AG09319 (cell line): Measurements from ENCODE around the gene GLMP.
A peak's percentile ranks its signal among the peaks of the same experiment; 100 is the strongest.

Source experiments
- DNase-seq: peaks from one replicate; pipeline ENCODE4 v3.0.0-alpha.2; 2010; ENCODE audit warnings: low read depth; ENCODE audit errors: extremely low read depth
- TF ChIP-seq, protein P1 (sequence below): IDR thresholded peaks from 2 replicates; pipeline ENCODE4 v1.5.1; 2011; ENCODE audit warnings: low read depth, mild to moderate bottlenecking, inconsistent platforms, low read length, moderate library complexity

The GLMP gene

GRCh38 chr1:156285437-156285836 is 10.0 kb downstream of the GLMP start:
- no peak for DNase-seq
- TF ChIP-seq, protein P1, sequence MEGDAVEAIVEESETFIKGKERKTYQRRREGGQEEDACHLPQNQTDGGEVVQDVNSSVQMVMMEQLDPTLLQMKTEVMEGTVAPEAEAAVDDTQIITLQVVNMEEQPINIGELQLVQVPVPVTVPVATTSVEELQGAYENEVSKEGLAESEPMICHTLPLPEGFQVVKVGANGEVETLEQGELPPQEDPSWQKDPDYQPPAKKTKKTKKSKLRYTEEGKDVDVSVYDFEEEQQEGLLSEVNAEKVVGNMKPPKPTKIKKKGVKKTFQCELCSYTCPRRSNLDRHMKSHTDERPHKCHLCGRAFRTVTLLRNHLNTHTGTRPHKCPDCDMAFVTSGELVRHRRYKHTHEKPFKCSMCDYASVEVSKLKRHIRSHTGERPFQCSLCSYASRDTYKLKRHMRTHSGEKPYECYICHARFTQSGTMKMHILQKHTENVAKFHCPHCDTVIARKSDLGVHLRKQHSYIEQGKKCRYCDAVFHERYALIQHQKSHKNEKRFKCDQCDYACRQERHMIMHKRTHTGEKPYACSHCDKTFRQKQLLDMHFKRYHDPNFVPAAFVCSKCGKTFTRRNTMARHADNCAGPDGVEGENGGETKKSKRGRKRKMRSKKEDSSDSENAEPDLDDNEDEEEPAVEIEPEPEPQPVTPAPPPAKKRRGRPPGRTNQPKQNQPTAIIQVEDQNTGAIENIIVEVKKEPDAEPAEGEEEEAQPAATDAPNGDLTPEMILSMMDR = no peak

DNA sequence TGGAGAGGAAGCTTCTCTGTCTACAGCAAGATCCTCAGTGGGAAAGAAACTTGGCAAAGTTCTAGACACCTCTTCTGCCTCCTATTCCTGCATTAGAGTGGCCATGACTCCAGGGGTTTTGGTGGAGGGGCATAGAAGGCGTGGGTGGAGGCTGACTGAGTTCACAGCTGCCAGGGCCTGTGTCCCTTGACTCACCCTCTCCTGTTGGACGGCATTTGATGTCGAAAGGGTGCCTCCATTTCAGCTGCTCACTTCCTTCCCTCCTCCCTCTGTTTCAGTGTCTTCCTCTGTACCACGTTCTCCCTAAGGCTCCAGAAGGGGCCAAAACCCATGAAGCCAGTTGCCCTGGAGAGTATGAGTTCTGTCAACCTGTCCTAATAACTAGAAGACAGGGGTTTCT is 10.7 kb downstream of the GLMP start:
- no peak for DNase-seq
- TF ChIP-seq, protein P1 = no peak

DNA sequence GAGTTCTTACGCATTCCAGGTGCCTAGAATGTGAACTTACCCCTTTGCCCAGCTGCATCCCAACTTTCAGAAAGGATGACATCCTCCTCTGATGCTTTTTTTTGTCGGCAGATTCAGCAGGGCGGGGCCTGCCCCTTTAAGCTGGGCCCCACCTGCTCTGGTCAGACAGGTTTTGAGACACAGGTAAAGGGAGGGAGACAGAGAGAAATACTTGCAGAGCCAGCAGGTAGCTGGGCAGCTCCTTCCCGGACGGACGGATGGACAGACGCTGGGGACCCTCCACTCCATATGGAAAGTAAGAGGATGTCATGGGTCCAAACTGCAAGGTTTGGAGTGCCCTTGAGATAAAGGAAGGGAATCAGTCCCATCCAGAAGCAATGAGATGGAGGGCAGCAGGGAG is 11.4 kb downstream of the GLMP start, which contains the start of gene TMEM79:
TSS of gene TMEM79 (plus strand) at position 214 of the 400 bp plus-strand sequence. CDS start 902 bp downstream, outside the sequence.
- DNase-seq = no peak
- TF ChIP-seq, protein P1 = no peak

DNA sequence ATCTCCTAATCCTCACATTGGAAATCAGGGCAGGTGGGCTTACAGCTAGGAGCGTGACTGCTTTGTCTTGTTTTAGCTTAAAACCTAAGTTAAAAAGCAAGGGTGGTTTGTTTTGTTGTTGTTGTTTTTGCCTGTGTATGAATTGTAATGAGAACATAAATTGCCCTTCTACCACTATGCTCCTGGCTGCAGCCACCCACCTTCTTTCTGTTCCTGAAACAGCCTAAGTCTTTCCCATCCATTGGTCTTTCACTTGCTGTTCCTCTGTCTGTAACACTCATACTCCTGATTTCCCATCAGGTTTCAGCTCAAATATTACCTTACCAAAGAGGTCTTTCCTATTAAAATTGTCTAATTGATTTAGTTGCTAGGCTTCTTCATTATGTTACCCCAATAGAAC is 12.0 kb downstream of the GLMP start:
- no peak for DNase-seq
- TF ChIP-seq, protein P1 = no peak

DNA sequence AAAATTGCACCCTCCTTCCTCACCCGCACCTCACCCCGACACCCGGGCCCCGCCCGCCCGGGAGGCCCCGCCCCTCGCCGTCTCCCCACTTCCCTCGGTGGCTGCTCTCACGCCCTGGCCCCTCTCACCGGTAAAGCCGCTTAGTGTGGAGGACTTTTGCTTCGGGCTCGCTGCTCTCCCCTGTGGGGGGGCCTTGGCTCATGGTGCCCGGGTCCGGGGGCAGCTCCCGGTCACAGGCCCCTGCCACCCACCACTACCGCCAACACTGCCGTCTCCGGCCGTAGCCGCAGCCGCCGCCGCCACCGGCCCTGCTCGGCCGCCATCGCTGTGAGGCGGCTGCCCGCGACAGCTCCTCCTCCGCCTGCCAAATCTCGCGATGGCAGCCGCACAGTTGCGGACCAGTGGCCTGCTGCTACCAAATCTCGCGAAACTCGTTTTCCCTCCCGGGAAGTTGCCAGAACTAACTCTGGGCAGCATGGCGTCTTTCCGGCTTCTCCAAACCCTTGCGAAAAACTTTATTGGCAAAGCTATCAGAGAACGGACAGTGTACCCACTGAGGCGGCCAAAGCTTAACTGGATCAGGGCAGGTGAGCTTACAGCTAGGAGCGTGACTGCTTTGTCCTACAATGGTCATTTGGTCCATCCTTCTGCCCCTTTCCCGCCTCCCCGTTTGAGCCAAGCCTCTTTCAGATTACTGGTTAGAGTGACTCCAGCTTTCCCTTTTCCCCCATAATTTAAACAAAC is 12.8 kb downstream of the GLMP start, which contains the start of gene SMG5:
TSS of gene SMG5 (minus strand) at position 347 of the 744 bp plus-strand sequence. CDS start at position 202, 145 bp downstream.
- peak; percentile 97 for DNase-seq
- TF ChIP-seq, protein P1 = no peak

- DNase-seq = no peak
- TF ChIP-seq, protein P1 = no peak
These were observed 13.6 kb downstream of the GLMP start for GRCh38 chr1:156281693-156282478.

DNA sequence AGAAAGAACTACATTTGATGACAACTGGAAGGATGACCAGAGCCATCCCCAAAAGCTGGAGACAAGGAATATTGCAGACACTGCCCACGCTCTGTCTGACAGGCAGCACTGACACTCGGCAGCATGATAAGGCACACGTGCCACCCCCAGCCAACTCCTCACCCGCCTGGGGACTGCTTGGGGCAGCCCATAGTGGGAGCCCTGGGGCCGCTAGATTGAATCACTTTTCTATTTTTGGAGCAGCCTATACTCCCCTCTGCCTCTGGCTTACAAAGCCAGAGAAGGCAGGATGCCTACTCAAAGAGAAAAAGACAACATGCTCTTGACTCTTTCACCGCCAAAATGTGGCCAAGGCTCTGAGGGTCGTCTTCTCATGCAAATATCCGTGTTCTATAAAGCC is 14.2 kb downstream of the GLMP start:
- DNase-seq = no peak
- TF ChIP-seq, protein P1 = no peak
